Measurements from ENCODE around the gene ARHGAP42. TPM values are rescaled to one million over a fixed set of nuclear protein-coding genes. Genes with fewer than 3 reads are reported as not detected.

The ARHGAP42 gene
- total RNA-seq, 1 donor = 16.8 TPM

DNA sequence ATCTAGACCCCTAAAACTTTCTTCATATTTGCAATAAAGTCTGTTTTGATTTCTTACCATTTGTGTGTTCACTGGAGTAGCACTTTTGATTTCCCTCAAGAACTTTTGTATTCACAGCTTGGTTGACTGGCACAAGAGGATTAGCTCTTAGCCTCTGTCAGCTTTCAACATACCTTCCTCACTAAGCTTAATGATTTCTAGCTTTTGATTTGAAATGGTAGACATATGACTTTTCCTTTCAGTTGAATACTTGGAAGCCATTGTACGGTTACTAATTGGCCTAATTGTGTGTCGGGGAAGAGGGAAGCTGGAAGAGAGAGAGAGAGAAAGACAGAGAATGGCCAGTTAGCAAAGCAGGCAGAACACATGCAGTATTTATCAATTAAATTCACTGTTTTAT is 180.5 kb downstream of the ARHGAP42 start:
- no peak overlapping the region for H3K4me3 ChIP-seq (ENCODE audit: low read depth, low read length)
- TF ChIP-seq, protein P1, sequence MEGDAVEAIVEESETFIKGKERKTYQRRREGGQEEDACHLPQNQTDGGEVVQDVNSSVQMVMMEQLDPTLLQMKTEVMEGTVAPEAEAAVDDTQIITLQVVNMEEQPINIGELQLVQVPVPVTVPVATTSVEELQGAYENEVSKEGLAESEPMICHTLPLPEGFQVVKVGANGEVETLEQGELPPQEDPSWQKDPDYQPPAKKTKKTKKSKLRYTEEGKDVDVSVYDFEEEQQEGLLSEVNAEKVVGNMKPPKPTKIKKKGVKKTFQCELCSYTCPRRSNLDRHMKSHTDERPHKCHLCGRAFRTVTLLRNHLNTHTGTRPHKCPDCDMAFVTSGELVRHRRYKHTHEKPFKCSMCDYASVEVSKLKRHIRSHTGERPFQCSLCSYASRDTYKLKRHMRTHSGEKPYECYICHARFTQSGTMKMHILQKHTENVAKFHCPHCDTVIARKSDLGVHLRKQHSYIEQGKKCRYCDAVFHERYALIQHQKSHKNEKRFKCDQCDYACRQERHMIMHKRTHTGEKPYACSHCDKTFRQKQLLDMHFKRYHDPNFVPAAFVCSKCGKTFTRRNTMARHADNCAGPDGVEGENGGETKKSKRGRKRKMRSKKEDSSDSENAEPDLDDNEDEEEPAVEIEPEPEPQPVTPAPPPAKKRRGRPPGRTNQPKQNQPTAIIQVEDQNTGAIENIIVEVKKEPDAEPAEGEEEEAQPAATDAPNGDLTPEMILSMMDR (IDR thresholded peaks at IDR 0.05; ENCODE audit: insufficient read depth, low read depth, low read length) = no peak
- no peak for DNase-seq (ENCODE audit: low read depth)

DNA sequence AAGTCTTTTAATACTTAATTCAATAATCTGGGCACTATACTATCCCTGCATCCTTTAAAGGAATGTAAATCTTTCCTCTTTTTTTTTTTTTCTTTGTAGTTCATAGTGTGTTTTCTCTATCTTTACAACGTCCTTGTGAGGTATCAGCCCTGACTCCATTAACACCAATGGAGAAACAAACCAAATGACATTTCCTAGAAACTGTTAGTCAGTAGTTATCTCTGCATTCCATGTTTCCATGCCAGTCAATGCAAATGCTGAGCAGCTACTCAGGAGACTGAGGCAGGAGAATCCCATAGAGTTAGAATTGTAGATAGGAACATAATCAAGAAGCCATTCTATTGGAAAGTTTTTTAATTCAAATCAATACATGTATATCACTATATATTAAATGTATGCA is 182.2 kb downstream of the ARHGAP42 start:
- H3K4me3 ChIP-seq (ENCODE audit: low read depth, low read length) = no peak overlapping the region
- TF ChIP-seq, protein P1 (IDR thresholded peaks at IDR 0.05; ENCODE audit: insufficient read depth, low read depth, low read length) = no peak
- DNase-seq (ENCODE audit: low read depth) = no peak

DNA sequence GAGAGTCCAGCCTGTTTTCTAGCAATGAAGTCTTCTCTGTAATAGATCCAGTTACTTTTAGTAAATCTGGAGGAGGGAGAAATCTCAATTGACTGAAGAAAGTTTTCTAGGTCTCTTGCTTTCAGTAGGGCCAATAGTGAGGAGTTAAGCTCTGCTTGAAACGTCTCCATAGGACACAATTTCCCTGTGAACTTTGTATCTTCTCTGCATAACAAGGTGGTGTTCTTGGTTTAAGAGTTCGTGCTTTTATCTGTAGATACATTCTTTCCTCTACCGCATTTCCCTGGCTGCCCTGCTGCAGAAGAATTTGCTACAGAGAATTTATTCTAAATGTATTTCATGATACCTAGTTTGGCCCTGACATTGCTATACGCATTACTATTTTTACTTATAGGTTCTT is 183.1 kb downstream of the ARHGAP42 start:
- DNase-seq (ENCODE audit: low read depth) = no peak
- TF ChIP-seq, protein P1 (IDR thresholded peaks at IDR 0.05; ENCODE audit: insufficient read depth, low read depth, low read length) = no peak
- H3K4me3 ChIP-seq (ENCODE audit: low read depth, low read length) = no peak overlapping the region

DNA sequence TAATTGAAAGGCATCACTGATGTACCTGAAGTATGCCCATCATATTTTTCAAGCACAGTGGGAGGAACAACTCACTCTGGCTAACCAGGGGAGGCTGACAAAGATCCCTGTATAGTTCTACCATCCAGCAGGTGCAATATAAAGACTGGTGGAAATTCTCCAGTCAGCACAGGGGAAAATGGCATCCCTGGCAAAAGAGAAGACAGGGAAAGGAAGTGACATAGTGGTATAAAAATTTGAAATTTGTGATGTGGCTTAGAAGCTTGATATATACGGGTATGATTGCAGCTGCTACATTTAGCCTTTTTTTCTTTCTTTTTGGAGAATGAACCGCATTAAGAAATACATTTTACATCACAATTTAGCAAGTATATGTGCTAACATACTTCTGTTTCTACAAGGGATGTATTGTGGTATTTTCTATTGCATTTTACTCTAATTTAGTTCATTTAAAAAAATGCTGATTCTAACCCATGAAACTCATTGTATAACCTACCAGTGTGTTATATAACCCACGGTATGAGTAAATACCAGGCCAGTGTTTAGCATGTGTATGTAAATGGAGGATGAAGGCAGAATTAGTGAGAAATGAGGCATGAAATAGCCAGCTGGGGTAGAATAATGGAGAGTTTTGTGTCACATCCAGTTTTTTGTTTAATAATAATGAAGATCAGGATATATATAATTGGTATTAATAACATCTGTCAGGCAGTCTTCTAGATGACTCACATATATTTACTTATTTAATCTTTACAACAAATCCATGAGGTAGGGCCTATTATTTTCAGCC is 186.1 kb downstream of the ARHGAP42 start:
- no peak overlapping the region for H3K4me3 ChIP-seq (ENCODE audit: low read depth, low read length)
- TF ChIP-seq, protein P1 (IDR thresholded peaks at IDR 0.05; ENCODE audit: insufficient read depth, low read depth, low read length) = no peak
- no peak for DNase-seq (ENCODE audit: low read depth)

DNA sequence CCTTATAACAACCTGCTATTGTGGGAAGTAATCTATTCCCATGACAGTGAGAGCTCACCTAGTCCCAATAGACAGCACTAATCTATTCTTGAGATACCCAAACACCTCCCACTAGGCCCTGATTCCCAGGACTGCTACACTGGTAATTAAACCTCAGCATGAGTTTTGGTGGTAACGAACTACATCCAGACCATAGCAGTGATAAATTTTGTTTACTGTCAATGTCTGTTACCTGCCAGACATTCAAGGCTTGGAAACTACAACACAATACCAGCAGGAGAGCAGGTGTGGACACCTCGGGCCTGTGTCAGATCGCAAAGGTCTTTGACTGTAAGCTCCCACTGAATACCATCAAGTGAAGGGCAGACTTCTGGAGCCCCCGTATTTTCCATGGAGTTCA is 187.1 kb downstream of the ARHGAP42 start:
- DNase-seq (ENCODE audit: low read depth) = no peak
- TF ChIP-seq, protein P1 (IDR thresholded peaks at IDR 0.05; ENCODE audit: insufficient read depth, low read depth, low read length) = peak; percentile 1
- no peak overlapping the region for H3K4me3 ChIP-seq (ENCODE audit: low read depth, low read length)

DNA sequence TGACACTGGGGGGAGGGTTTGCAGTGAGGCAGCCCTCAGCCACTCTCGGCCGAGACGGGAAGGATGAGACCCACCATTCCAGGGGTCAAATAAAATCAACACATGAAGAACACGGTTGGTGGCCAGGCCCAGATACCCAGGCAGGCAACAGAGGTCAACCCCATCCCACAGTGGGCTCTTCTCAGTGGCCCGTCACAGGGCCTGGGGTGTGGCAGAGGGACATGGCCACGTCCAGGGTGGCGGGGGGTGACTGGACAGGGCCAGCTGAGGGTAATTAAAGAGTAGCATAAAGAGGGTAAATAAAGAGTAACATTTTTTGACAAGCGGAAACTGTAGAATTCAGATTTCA is 188.4 kb downstream of the ARHGAP42 start:
- DNase-seq (ENCODE audit: low read depth) = no peak
- no peak overlapping the region for H3K4me3 ChIP-seq (ENCODE audit: low read depth, low read length)
- TF ChIP-seq, protein P1 (IDR thresholded peaks at IDR 0.05; ENCODE audit: insufficient read depth, low read depth, low read length) = no peak

All from fibroblast of villous mesenchyme (primary cell).